K562 (cell line): ENCODE results near the gene TFEB. TPM values are rescaled to one million over a fixed set of nuclear protein-coding genes. Genes with fewer than 3 reads are reported as not detected.

Source experiments
- ATAC-seq: fragments of 200-7000 bp; cut with Tn5 transposase; 3 replicates; pipeline ENCODE4 v1.9.1; 2020; ENCODE audit warnings: moderate library complexity
- BruUV-seq: library from RNA; stranded (reverse); fragments of 400-500 nt; replicated peaks from 2 replicates; lab custom pipeline; 2021; lab: Mats Ljungman, UMichigan
- CTCF ChIA-PET: fragments of 300-600 bp; formaldehyde crosslinking; extraction: SDS; loops from one replicate; lab custom pipeline; 2021; ENCODE audit warnings: low intra/inter-chr PET ratio; lab: Yijun Ruan, JAX
- POLR2A ChIA-PET: fragments of 300-600, 350-650 bp; sonication (Branson Sonifier 250); formaldehyde crosslinking; extraction: SDS; loops from one replicate; lab custom pipeline; 2021; ENCODE audit warnings: antibody characterized with exemption, inconsistent platforms; lab: Yijun Ruan, JAX
- DNase-seq, 4 experiments: peaks; one replicate each; pipeline versions ENCODE4 v3.0.0 to v3.0.0-alpha.2; 2011 to 2018; ENCODE audit warnings: low spot score in 3 of 4, mixed read lengths in 3 of 4; ENCODE audit errors: extremely low read depth in 1 of 4
- FAIRE-seq: peaks from 2 replicates; lab custom pipeline; 2011; peaks lifted over from hg19 to GRCh38; lab: Jason Lieb, UNC
- H2AFZ ChIP-seq: 2 replicates; pipeline ENCODE4 v1.6.0; 2011; ENCODE audit warnings: low read depth, low read length, control low read depth, inconsistent platforms
- H3K27ac ChIP-seq: fragments of 200-600 bp; 3 replicates; pipeline ENCODE4 v1.8.0; 2011; ENCODE audit warnings: low read depth, mild to moderate bottlenecking, control low read depth, inconsistent platforms, low read length, moderate library complexity, mixed read lengths; ENCODE audit errors: extremely low read depth
- H3K27me3 ChIP-seq, 2 experiments: fragments of 300-600 bp in 1 of 2; 2 replicates in 1 of 2; 3 replicates in 1 of 2; pipeline versions ENCODE4 v1.6.0 to v1.8.0; 2011; ENCODE audit warnings: inconsistent platforms in 2 of 2, low read length in 2 of 2, mild to moderate bottlenecking in 1 of 2, mixed read lengths in 1 of 2, moderate library complexity in 1 of 2; ENCODE audit not compliant: control insufficient read depth in 2 of 2, insufficient read depth in 2 of 2
- H3K36me3 ChIP-seq: fragments of 300-600 bp; 3 replicates; pipeline ENCODE4 v1.8.0; 2011; ENCODE audit warnings: mild to moderate bottlenecking, low read length, inconsistent platforms; ENCODE audit not compliant: control insufficient read depth, insufficient read depth
- H3K4me1 ChIP-seq, 2 experiments: fragments of 200-600 bp in 1 of 2; replicated peaks in 1 of 2; 2 replicates in 1 of 2; 3 replicates in 1 of 2; pipeline versions ENCODE4 v1.5.1 to v1.8.0; 2011; ENCODE audit warnings: inconsistent platforms in 2 of 2, low read length in 2 of 2, mild to moderate bottlenecking in 1 of 2, mixed read lengths in 1 of 2, moderate library complexity in 1 of 2; ENCODE audit not compliant: control insufficient read depth in 2 of 2, insufficient read depth in 2 of 2
- H3K4me2 ChIP-seq: 2 replicates; pipeline ENCODE4 v1.6.1; 2011; ENCODE audit warnings: low read length, control low read depth, inconsistent platforms, mixed read lengths; ENCODE audit not compliant: insufficient read depth
- H3K4me3 ChIP-seq: fragments of 200-600 bp; sonication (generic), shearing (Covaris generic); 2 replicates; pipeline ENCODE4 v1.5.1; 2016; ENCODE audit warnings: control low read depth, inconsistent platforms
- H3K79me2 ChIP-seq: fragments of 200-600 bp; 3 replicates; pipeline ENCODE4 v1.8.0; 2011; ENCODE audit warnings: low read length, inconsistent platforms; ENCODE audit not compliant: control insufficient read depth, insufficient read depth
- H3K9ac ChIP-seq, 2 experiments: 2 replicates each; pipeline versions ENCODE4 v1.6.0 to v1.6.1; 2011; ENCODE audit warnings: low read depth in 2 of 2, low read length in 2 of 2, control low read depth in 1 of 2, inconsistent platforms in 1 of 2, mild to moderate bottlenecking in 1 of 2, mixed read lengths in 1 of 2; ENCODE audit not compliant: insufficient read depth in 1 of 2
- H3K9me1 ChIP-seq: one replicate; pipeline ENCODE4 v1.6.0; 2011; ENCODE audit warnings: inconsistent platforms, mild to moderate bottlenecking, low read length, moderate library complexity; ENCODE audit not compliant: control insufficient read depth, insufficient read depth
- H3K9me3 ChIP-seq: replicated peaks from 2 replicates; pipeline ENCODE4 v1.5.1; 2011; ENCODE audit warnings: low read depth, low read length, inconsistent platforms; ENCODE audit not compliant: control insufficient read depth, insufficient read depth
- H4K20me1 ChIP-seq: replicated peaks from 2 replicates; pipeline ENCODE4 v1.6.1; 2011; ENCODE audit warnings: low read length, inconsistent platforms, mixed read lengths; ENCODE audit not compliant: control insufficient read depth, insufficient read depth
- CEBPZ ChIP-seq: fragments of 150-350 bp; IDR thresholded peaks from 2 replicates; pipeline ENCODE4 v1.6.1; 2014; ENCODE audit warnings: low read depth, mild to moderate bottlenecking, low read length, borderline replicate concordance
- E2F3 ChIP-seq: fragments of 250-450 bp; sonication (Bioruptor Pico); IDR thresholded peaks from 2 replicates; pipeline ENCODE4 v1.4.0; 2020; ENCODE audit warnings: mild to moderate bottlenecking
- SREBF2 ChIP-seq: sonication (generic); formaldehyde crosslinking; IDR thresholded peaks from 2 replicates; pipeline ENCODE4 v1.4.0; 2020; ENCODE audit warnings: mild to moderate bottlenecking, missing genetic modification reagents
- SRSF1 ChIP-seq: fragments of 200-400 bp; formaldehyde crosslinking; IDR thresholded peaks from 2 replicates; pipeline ENCODE4 v1.6.1; 2017; ENCODE audit warnings: mild to moderate bottlenecking, low read depth, low read length, moderate library complexity
- TCFL5 ChIP-seq: fragments of 250-450 bp; sonication (Bioruptor Pico); conservative IDR thresholded peaks from 2 replicates; pipeline ENCODE4 v1.6.1; 2021; ENCODE audit warnings: mild to moderate bottlenecking, moderate library complexity, matching md5 sums
- THAP7 ChIP-seq: fragments of 250-450 bp; sonication (Bioruptor Pico); IDR thresholded peaks from 2 replicates; pipeline ENCODE4 v1.5.0; 2021
- ZNF354B ChIP-seq: fragments of 250-450 bp; sonication (Bioruptor Pico); IDR thresholded peaks from 2 replicates; pipeline ENCODE4 v1.4.0; 2020
- ZNF586 ChIP-seq: fragments of 450-650 bp; formaldehyde crosslinking; conservative IDR thresholded peaks from 2 replicates; pipeline ENCODE4 v1.4.0; 2020; ENCODE audit warnings: mild to moderate bottlenecking, moderate library complexity
- WGBS: fragments of 100-300 bp; shearing (Covaris generic); methylation state at CpG from one replicate; pipeline ENCODE4 v1.1.6; 2016; ENCODE audit warnings: low coverage, mixed read lengths; ENCODE audit not compliant: insufficient coverage; ENCODE audit errors: missing lambda C conversion rate; 5-methylcytosine and 5-hydroxymethylcytosine counted together
- in situ Hi-C: fragments of 300-500 bp; cut with MboI; formaldehyde crosslinking; loops from 4 replicates; pipeline ENCODE4 v1.15.0; 2018; ENCODE audit warnings: inconsistent platforms, mixed read lengths
- intact Hi-C: fragments of 100-400 bp; cut with micrococcal nuclease; formaldehyde crosslinking; loops from 2 replicates; pipeline ENCODE4 v1.14.2; 2022
- polyA plus RNA-seq, 8 experiments: library from polyadenylated mRNA; depleted of rRNA in 4 of 8; stranded (reverse) in 5 of 8; unstranded in 3 of 8; fragments of >200 nt; fragmentation: Nextera tagmentation in 2 of 8; fragmentation: Illumina TruSeq in 1 of 8; extraction: Ambion mirVana in 2 of 8; extraction: Trizol in 1 of 8; gene quantifications; 2 replicates each; pipeline versions ENCODE4 v1.2.1 to v1.2.3, GENCODE V29; 2011 to 2014; ENCODE audit warnings: inconsistent platforms in 1 of 8, missing spikeins in 1 of 8
- total RNA-seq, 7 experiments: library from RNA; depleted of rRNA in 6 of 7; stranded (reverse); fragments of >200 nt in 6 of 7; fragmentation: Illumina TruSeq in 2 of 7; extraction: Trizol in 2 of 7; gene quantifications; 2 replicates each; pipeline versions ENCODE4 v1.2.1 to v1.2.3, GENCODE V29; 2011 to 2021; ENCODE audit warnings: low replicate concordance in 1 of 7
- TF ChIP-seq, protein P1 (sequence below), 2 experiments: fragments of 450-650 bp; IDR thresholded peaks; 2 replicates each; pipeline ENCODE4 v1.6.1; 2018; ENCODE audit warnings: mild to moderate bottlenecking in 2 of 2, low read depth in 1 of 2; ENCODE audit not compliant: partially characterized antibody in 2 of 2
- TF ChIP-seq, protein P2 (sequence below): sonication (generic); formaldehyde crosslinking; IDR thresholded peaks from 2 replicates; pipeline ENCODE4 v1.8.0; 2022; ENCODE audit warnings: missing genetic modification reagents, mild to moderate bottlenecking, borderline replicate concordance

TFEB gene
- total and polyA plus RNA-seq, 9 of the 15 experiments (the other 6 are each of a cell fraction or from before 2014, with no cell fraction given): 0.04 to 4.7 (median 2.0) TPM

GRCh38 chr6:41728954-41729353 lies 6.5 kb downstream of the TFEB start:
- Histone ChIP-seq H3K36me3 (no peaks in the 10 kb centered on the region), H3K9me1 (no peaks in the 10 kb centered on the region), H2AFZ (no peak overlapping the region), H3K4me3 (no peak overlapping the region), H4K20me1 (peaks cover 14% of the 10 kb centered on the region; the same call in 1 of the 2 replicates), H3K79me2 (no peaks in the 10 kb centered on the region), H3K4me2 (no peak overlapping the region), H3K9me3 (no peaks in the 10 kb centered on the region), H3K9ac (no peak overlapping the region), H3K27ac (no peak overlapping the region), H3K27me3 (peaks cover 0 to 32% of the 10 kb centered on the region in 2 experiments; a peak in 2 of 5 replicates), H3K4me1 (peaks cover 11 to 26% of the 10 kb centered on the region in 2 experiments)
- in situ Hi-C loops (no loop called here), intact Hi-C loops (no loop called here)
- DNase-seq (no peak), FAIRE-seq (no peak), ATAC-seq (no peak)
- WGBS: 13% methylated on average over 7 of the region's 7 CpGs
- no TSS peak for BruUV-seq
- CTCF ChIA-PET: no interaction called here
- POLR2A ChIA-PET: interaction anchor here (1.0 to 1.2 kb wide), 2 partner anchors 12 to 98 kb away, joined by 3 read pairs; no protein-coding TSS in a partner anchor
- TF ChIP-seq ZNF354B (CRISPR knock-in tag) (no peak), E2F3 (CRISPR knock-in tag) (no peak), TCFL5 (CRISPR knock-in tag) (no peak), CEBPZ (no peak), THAP7 (CRISPR knock-in tag) (no peak), SRSF1 (no peak), ZNF586 (no peak), SREBF2 (CRISPR knock-in tag) (no peak)
- TF ChIP-seq, protein P1, sequence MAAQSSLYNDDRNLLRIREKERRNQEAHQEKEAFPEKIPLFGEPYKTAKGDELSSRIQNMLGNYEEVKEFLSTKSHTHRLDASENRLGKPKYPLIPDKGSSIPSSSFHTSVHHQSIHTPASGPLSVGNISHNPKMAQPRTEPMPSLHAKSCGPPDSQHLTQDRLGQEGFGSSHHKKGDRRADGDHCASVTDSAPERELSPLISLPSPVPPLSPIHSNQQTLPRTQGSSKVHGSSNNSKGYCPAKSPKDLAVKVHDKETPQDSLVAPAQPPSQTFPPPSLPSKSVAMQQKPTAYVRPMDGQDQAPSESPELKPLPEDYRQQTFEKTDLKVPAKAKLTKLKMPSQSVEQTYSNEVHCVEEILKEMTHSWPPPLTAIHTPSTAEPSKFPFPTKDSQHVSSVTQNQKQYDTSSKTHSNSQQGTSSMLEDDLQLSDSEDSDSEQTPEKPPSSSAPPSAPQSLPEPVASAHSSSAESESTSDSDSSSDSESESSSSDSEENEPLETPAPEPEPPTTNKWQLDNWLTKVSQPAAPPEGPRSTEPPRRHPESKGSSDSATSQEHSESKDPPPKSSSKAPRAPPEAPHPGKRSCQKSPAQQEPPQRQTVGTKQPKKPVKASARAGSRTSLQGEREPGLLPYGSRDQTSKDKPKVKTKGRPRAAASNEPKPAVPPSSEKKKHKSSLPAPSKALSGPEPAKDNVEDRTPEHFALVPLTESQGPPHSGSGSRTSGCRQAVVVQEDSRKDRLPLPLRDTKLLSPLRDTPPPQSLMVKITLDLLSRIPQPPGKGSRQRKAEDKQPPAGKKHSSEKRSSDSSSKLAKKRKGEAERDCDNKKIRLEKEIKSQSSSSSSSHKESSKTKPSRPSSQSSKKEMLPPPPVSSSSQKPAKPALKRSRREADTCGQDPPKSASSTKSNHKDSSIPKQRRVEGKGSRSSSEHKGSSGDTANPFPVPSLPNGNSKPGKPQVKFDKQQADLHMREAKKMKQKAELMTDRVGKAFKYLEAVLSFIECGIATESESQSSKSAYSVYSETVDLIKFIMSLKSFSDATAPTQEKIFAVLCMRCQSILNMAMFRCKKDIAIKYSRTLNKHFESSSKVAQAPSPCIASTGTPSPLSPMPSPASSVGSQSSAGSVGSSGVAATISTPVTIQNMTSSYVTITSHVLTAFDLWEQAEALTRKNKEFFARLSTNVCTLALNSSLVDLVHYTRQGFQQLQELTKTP (IDR thresholded peaks at IDR 0.05; ENCODE audit: low read depth in 1 of 2, partially characterized antibody in 2 of 2): no peak
- TF ChIP-seq, protein P2, sequence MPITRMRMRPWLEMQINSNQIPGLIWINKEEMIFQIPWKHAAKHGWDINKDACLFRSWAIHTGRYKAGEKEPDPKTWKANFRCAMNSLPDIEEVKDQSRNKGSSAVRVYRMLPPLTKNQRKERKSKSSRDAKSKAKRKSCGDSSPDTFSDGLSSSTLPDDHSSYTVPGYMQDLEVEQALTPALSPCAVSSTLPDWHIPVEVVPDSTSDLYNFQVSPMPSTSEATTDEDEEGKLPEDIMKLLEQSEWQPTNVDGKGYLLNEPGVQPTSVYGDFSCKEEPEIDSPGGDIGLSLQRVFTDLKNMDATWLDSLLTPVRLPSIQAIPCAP (CRISPR knock-in tag): no peak
